GM23338 (cell line): ENCODE data around the gene PRODH2. TPM values are rescaled to one million over a fixed set of nuclear protein-coding genes. Genes with fewer than 3 reads are reported as not detected.

Source experiments
- ATAC-seq: fragments of 200-7000 bp; cut with Tn5 transposase; 3 replicates; pipeline ENCODE4 v1.9.1; 2020
- DNase-seq: peaks from one replicate; pipeline ENCODE4 v3.0.0-alpha.2; 2015; ENCODE audit warnings: low spot score
- H2AFZ ChIP-seq: fragments of 200-600 bp; sonication (generic); 2 replicates; pipeline ENCODE4 v1.8.0; 2016; ENCODE audit warnings: antibody characterized with exemption, mild to moderate bottlenecking, moderate library complexity
- H3F3A ChIP-seq: fragments of 200-600 bp; sonication (generic); replicated peaks from 2 replicates; pipeline ENCODE4 v1.8.0; 2017; ENCODE audit warnings: antibody characterized with exemption, mixed run types, low read depth
- H3K27ac ChIP-seq: fragments of 200-600 bp; sonication (generic); 2 replicates; pipeline ENCODE4 v1.6.1; 2016; ENCODE audit warnings: low read depth
- H3K27me3 ChIP-seq: fragments of 200-600 bp; sonication (generic); 2 replicates; pipeline ENCODE4 v1.8.0; 2016; ENCODE audit warnings: mild to moderate bottlenecking, mixed run types, moderate library complexity; ENCODE audit not compliant: insufficient read depth
- H3K36me3 ChIP-seq: fragments of 200-600 bp; sonication (generic); 2 replicates; pipeline ENCODE4 v1.8.0; 2016; ENCODE audit warnings: mild to moderate bottlenecking; ENCODE audit not compliant: insufficient read depth
- H3K4me1 ChIP-seq: fragments of 200-600 bp; sonication (generic); 2 replicates; pipeline ENCODE4 v1.8.0; 2016; ENCODE audit warnings: mild to moderate bottlenecking, moderate library complexity; ENCODE audit not compliant: insufficient read depth
- H3K4me2 ChIP-seq: fragments of 200-600 bp; sonication (generic); 2 replicates; pipeline ENCODE4 v1.7.1; 2017; ENCODE audit warnings: mixed run types
- H3K4me3 ChIP-seq: fragments of 200-600 bp; sonication (generic); 2 replicates; pipeline ENCODE4 v1.6.1; 2016; ENCODE audit warnings: mixed run types
- H3K79me2 ChIP-seq: fragments of 200-600 bp; sonication (generic); replicated peaks from 2 replicates; pipeline ENCODE4 v1.8.0; 2017; ENCODE audit warnings: mild to moderate bottlenecking; ENCODE audit not compliant: insufficient read depth
- H3K9me2 ChIP-seq: fragments of 200-600 bp; sonication (generic); 2 replicates; pipeline ENCODE4 v1.8.0; 2017; ENCODE audit not compliant: insufficient read depth
- H4K20me1 ChIP-seq: fragments of 200-600 bp; sonication (generic); replicated peaks from 2 replicates; pipeline ENCODE4 v1.8.0; 2017; ENCODE audit warnings: mild to moderate bottlenecking; ENCODE audit not compliant: insufficient read depth
- H3K27ac Mint-ChIP-seq: 2 replicates; pipeline ENCODE4 v1.8.0; 2020; ENCODE audit warnings: inconsistent platforms, mild to moderate bottlenecking, moderate library complexity, mixed read lengths
- H3K27me3 Mint-ChIP-seq: 3 replicates; pipeline ENCODE4 v1.8.0; 2022; ENCODE audit warnings: low read depth, mild to moderate bottlenecking, moderate library complexity, mixed read lengths, inconsistent platforms; ENCODE audit not compliant: insufficient read depth, poor library complexity
- H3K36me3 Mint-ChIP-seq: 3 replicates; pipeline ENCODE4 v1.8.0; 2021; ENCODE audit warnings: low read depth, mild to moderate bottlenecking, inconsistent platforms, moderate library complexity, mixed read lengths
- H3K4me1 Mint-ChIP-seq: 3 replicates; pipeline ENCODE4 v1.8.0; 2020; ENCODE audit warnings: mild to moderate bottlenecking, inconsistent platforms, mixed read lengths
- H3K4me3 Mint-ChIP-seq: 3 replicates; pipeline ENCODE4 v1.8.0; 2021; ENCODE audit warnings: moderate library complexity, mild to moderate bottlenecking, inconsistent platforms, mixed read lengths
- H3K9me3 Mint-ChIP-seq: 3 replicates; pipeline ENCODE4 v1.8.0; 2020; ENCODE audit warnings: moderate library complexity, mild to moderate bottlenecking, inconsistent platforms, mixed read lengths
- CREB1 ChIP-seq: fragments of 250-450 bp; sonication (Bioruptor Pico); IDR thresholded peaks from 2 replicates; pipeline ENCODE4 v1.5.0; 2020; ENCODE audit warnings: low read depth, mild to moderate bottlenecking, moderate library complexity
- CTCF ChIP-seq, 2 experiments: fragments of 200-600 bp in 1 of 2; sonication (generic) in 1 of 2; conservative IDR thresholded peaks; 2 replicates each; pipeline versions ENCODE4 v1.5.1 to v1.6.1; 2016 to 2017; ENCODE audit warnings: antibody characterized with exemption in 2 of 2, low read depth in 2 of 2, mild to moderate bottlenecking in 2 of 2, moderate library complexity in 1 of 2
- ETS1 ChIP-seq: IDR thresholded peaks from 2 replicates; pipeline ENCODE4 v1.6.1; 2016; ENCODE audit warnings: antibody characterized with exemption
- EZH2 ChIP-seq: fragments of 200-600 bp; sonication (generic); IDR thresholded peaks from one replicate; pipeline ENCODE4 v1.8.0; 2017; ENCODE audit warnings: antibody characterized with exemption, mild to moderate bottlenecking, low read depth; ENCODE audit not compliant: unreplicated experiment
- EZH2phosphoT487 ChIP-seq: fragments of 200-600 bp; sonication (generic); IDR thresholded peaks from one replicate; pipeline ENCODE4 v1.8.1; 2018; ENCODE audit warnings: antibody characterized with exemption; ENCODE audit not compliant: unreplicated experiment
- JUNB ChIP-seq: IDR thresholded peaks from one replicate; pipeline ENCODE4 v1.6.1; 2016; ENCODE audit warnings: antibody characterized with exemption; ENCODE audit not compliant: unreplicated experiment
- NANOG ChIP-seq: IDR thresholded peaks from 2 replicates; pipeline ENCODE4 v1.6.1; 2016; ENCODE audit warnings: antibody characterized with exemption, borderline replicate concordance
- POLR2AphosphoS5 ChIP-seq: IDR thresholded peaks from 2 replicates; pipeline ENCODE4 v1.6.1; 2016; ENCODE audit warnings: antibody characterized with exemption, low read depth
- REST ChIP-seq: IDR thresholded peaks from one replicate; pipeline ENCODE4 v1.6.1; 2018; ENCODE audit warnings: antibody characterized with exemption; ENCODE audit not compliant: unreplicated experiment
- STAT1 ChIP-seq: IDR thresholded peaks from one replicate; pipeline ENCODE4 v1.6.1; 2016; ENCODE audit warnings: antibody characterized with exemption; ENCODE audit not compliant: unreplicated experiment
- ZNF114 ChIP-seq: fragments of 250-450 bp; sonication (Bioruptor Pico); IDR thresholded peaks from 2 replicates; pipeline ENCODE4 v1.5.0; 2020; ENCODE audit warnings: mild to moderate bottlenecking, moderate library complexity
- ZNF331 ChIP-seq: fragments of 250-450 bp; sonication (Bioruptor Pico); IDR thresholded peaks from 2 replicates; pipeline ENCODE4 v1.5.0; 2020; ENCODE audit warnings: low read depth, mild to moderate bottlenecking, moderate library complexity
- polyA plus RNA-seq: library from polyadenylated mRNA; unstranded; fragments of >200 nt; fragmentation: Nextera tagmentation; extraction: Ambion mirVana; gene quantifications from 2 replicates; pipeline ENCODE4 v1.2.1, GENCODE V29; 2016
- total RNA-seq: library from RNA; depleted of rRNA; stranded (reverse); fragments of >200 nt; shearing (Covaris generic); gene quantifications from 2 replicates; pipeline ENCODE4 v1.2.3, GENCODE V29; 2014
- TF ChIP-seq, protein P1 (sequence below): fragments of 250-450 bp; sonication (Bioruptor Pico); IDR thresholded peaks from 2 replicates; pipeline ENCODE4 v1.5.0; 2020; ENCODE audit warnings: mild to moderate bottlenecking, moderate library complexity

PRODH2 gene
- total and polyA plus RNA-seq, 2 experiments from 2014 or later = not detected

DNA sequence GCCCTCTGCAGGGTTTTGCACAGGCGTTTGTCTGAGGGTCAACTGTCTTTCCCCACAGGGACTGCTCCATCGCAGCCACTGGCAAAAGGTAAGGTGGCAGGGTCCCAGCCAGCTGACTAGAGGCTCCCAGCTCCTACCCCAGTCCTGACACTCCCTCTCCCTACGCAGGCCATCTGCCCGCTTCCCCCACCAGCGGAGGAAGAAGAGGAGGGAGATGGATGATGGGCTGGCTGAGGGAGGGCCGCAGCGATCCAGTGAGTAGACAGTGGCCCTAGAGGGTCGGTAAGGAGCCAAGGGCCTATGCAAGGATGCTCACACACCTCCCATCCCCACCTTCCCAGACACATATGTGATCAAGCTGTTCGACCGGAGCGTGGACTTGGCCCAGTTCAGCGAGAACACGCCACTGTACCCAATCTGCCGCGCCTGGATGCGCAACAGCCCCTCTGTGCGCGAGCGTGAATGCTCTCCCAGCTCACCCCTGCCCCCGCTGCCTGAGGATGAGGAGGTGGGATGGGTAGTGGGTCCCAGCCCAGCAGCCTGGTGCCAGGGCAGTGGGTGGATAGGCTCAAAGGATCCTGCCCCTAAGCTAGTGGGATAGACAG is 59.8 kb downstream of the PRODH2 start:
- 0 out of 2 replicates have a peak, but pooled peaks cover 6% of the 10 kb centered on the region for H3F3A ChIP-seq
- no peaks in the 10 kb centered on the region for H3K79me2 ChIP-seq
- no peak for TF ChIP-seq EZH2
- no peak for TF ChIP-seq ZNF331
- no peak for TF ChIP-seq REST
- no peak for TF ChIP-seq NANOG
- TF ChIP-seq JUNB = no peak
- TF ChIP-seq ETS1 = no peak
- no peak for TF ChIP-seq CTCF (conservative IDR thresholded peaks at IDR 0.05; ENCODE audit: low read depth in 2 of 2)
- TF ChIP-seq POLR2AphosphoS5 = no peak
- no peak for TF ChIP-seq ZNF114 (CRISPR knock-in tag)
- no peak for TF ChIP-seq CREB1 (CRISPR knock-in tag)
- no peak for TF ChIP-seq EZH2phosphoT487
- TF ChIP-seq, protein P1, sequence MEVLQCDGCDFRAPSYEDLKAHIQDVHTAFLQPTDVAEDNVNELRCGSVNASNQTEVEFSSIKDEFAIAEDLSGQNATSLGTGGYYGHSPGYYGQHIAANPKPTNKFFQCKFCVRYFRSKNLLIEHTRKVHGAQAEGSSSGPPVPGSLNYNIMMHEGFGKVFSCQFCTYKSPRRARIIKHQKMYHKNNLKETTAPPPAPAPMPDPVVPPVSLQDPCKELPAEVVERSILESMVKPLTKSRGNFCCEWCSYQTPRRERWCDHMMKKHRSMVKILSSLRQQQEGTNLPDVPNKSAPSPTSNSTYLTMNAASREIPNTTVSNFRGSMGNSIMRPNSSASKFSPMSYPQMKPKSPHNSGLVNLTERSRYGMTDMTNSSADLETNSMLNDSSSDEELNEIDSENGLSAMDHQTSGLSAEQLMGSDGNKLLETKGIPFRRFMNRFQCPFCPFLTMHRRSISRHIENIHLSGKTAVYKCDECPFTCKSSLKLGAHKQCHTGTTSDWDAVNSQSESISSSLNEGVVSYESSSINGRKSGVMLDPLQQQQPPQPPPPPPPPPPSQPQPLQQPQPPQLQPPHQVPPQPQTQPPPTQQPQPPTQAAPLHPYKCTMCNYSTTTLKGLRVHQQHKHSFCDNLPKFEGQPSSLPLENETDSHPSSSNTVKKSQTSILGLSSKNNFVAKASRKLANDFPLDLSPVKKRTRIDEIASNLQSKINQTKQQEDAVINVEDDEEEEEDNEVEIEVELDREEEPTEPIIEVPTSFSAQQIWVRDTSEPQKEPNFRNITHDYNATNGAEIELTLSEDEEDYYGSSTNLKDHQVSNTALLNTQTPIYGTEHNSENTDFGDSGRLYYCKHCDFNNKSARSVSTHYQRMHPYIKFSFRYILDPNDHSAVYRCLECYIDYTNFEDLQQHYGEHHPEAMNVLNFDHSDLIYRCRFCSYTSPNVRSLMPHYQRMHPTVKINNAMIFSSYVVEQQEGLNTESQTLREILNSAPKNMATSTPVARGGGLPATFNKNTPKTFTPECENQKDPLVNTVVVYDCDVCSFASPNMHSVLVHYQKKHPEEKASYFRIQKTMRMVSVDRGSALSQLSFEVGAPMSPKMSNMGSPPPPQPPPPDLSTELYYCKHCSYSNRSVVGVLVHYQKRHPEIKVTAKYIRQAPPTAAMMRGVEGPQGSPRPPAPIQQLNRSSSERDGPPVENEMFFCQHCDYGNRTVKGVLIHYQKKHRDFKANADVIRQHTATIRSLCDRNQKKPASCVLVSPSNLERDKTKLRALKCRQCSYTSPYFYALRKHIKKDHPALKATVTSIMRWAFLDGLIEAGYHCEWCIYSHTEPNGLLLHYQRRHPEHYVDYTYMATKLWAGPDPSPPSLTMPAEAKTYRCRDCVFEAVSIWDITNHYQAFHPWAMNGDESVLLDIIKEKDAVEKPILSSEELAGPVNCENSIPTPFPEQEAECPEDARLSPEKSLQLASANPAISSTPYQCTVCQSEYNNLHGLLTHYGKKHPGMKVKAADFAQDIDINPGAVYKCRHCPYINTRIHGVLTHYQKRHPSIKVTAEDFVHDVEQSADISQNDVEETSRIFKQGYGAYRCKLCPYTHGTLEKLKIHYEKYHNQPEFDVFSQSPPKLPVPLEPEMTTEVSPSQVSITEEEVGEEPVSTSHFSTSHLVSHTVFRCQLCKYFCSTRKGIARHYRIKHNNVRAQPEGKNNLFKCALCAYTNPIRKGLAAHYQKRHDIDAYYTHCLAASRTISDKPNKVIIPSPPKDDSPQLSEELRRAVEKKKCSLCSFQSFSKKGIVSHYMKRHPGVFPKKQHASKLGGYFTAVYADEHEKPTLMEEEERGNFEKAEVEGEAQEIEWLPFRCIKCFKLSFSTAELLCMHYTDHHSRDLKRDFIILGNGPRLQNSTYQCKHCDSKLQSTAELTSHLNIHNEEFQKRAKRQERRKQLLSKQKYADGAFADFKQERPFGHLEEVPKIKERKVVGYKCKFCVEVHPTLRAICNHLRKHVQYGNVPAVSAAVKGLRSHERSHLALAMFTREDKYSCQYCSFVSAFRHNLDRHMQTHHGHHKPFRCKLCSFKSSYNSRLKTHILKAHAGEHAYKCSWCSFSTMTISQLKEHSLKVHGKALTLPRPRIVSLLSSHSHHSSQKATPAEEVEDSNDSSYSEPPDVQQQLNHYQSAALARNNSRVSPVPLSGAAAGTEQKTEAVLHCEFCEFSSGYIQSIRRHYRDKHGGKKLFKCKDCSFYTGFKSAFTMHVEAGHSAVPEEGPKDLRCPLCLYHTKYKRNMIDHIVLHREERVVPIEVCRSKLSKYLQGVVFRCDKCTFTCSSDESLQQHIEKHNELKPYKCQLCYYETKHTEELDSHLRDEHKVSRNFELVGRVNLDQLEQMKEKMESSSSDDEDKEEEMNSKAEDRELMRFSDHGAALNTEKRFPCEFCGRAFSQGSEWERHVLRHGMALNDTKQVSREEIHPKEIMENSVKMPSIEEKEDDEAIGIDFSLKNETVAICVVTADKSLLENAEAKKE (CRISPR knock-in tag) = no peak
- TF ChIP-seq STAT1 = no peak
- Mint-ChIP-seq H3K36me3 (no peaks in the 10 kb centered on the region), H3K27me3 (peaks cover 34% of the 10 kb centered on the region), H3K4me1 (peaks cover 18% of the 10 kb centered on the region), H3K4me3 (no peak overlapping the region), H3K9me3 (no peaks in the 10 kb centered on the region; the same call in 2 of the 3 replicates), H3K27ac (no peak overlapping the region)
- H3K27ac ChIP-seq = no peak overlapping the region
- DNase-seq = no peak
- peaks cover 28% of the 10 kb centered on the region for H3K27me3 ChIP-seq
- peaks cover 10% of the 10 kb centered on the region for H3K4me1 ChIP-seq
- no peak overlapping the region for H3K4me3 ChIP-seq
- no peaks in the 10 kb centered on the region for H3K36me3 ChIP-seq
- H2AFZ ChIP-seq = no peak overlapping the region
- no peaks in the 10 kb centered on the region for H4K20me1 ChIP-seq
- no peaks in the 10 kb centered on the region for H3K9me2 ChIP-seq
- ATAC-seq = no peak
- H3K4me2 ChIP-seq = no peak overlapping the region
